SW 1271 (cell line): Measurements from ENCODE around the gene EML1.
A peak's percentile ranks its signal among the peaks of the same experiment; 100 is the strongest.

Experiments
- DNase-seq, 2 experiments: peaks; one replicate each; lab custom pipeline; 2025; lab: John Stamatoyannopoulos, UW

EML1 gene

DNA sequence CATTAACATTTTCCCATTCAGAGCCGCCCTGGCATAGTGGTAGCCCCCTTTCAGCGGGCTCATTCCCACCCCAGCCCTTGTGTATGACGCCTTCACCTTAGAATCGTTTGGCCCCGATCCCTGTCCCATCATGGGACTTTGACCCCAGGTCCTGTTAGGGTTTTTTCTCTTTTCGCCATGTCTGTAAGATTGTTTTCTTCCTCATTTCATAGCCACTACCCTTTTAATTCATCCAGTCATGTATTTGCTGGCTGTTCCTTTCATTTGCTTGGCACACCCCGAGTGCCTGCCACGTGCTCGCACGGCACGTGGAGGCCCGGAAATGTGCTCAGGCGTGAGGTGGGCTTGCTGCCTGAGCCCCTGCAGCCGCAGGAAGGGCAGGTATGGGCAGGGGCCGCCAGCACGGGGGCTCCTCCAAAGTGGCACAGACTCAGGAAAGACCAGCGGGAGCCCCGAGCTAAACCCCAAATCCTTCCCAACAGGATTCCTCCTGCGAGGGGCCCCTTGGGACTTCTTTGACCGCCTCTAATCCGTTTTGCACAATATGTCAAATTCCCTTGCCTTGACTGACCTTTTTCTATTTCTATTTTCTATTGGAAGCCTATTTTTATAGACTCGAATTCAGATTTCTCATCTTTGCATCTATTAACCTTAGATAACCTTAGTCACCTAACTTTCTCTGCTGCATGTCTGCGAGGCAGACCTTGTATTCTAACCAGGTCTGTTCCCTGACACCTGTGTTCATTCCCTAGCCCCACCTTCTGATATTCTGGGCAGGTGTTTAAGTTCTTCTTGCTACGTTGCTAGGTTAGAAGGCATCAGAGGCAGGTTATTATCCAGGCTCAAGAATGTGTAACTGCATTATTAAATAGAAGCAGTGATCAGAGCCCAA, 114.8 kb downstream of the EML1 start:
- no peak for DNase-seq

DNA sequence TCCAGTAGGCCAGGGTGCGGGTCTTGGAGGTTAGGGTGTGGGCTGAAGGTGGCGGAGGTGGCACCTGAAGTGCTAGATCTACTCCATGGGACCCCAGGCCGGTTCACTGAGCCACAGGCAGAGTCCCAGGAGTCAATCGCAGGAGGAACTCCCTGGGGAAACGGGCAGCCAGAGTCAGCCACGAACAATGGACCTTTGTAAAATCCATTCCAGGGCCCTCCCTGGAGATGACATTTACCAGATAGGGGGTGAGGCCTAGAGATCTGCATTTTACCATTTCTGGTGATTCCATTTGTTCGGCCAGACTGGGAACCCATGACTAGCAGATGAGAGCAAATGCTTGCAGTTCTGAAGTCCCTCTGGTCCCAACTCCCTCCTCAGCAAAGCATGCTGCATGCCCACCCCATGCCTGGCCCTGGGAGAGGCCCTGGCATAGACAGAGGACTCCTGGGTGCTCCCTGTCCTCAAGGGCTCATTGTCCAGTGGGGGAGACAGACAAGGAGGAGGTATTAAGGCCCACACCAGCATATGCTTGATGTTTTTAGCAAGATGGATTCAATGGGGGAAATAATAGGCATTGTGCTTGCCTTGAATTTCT, 115.5 kb downstream of the EML1 start:
- no peak for DNase-seq

- DNase-seq, result no peak
Measured at GRCh38 chr14:99909513-99910064, 116.4 kb downstream of the EML1 start.

- DNase-seq, result peak in 1 of 2 experiments; percentile 6
Measured at GRCh38 chr14:99910337-99911309, 117.4 kb downstream of the EML1 start.

DNA sequence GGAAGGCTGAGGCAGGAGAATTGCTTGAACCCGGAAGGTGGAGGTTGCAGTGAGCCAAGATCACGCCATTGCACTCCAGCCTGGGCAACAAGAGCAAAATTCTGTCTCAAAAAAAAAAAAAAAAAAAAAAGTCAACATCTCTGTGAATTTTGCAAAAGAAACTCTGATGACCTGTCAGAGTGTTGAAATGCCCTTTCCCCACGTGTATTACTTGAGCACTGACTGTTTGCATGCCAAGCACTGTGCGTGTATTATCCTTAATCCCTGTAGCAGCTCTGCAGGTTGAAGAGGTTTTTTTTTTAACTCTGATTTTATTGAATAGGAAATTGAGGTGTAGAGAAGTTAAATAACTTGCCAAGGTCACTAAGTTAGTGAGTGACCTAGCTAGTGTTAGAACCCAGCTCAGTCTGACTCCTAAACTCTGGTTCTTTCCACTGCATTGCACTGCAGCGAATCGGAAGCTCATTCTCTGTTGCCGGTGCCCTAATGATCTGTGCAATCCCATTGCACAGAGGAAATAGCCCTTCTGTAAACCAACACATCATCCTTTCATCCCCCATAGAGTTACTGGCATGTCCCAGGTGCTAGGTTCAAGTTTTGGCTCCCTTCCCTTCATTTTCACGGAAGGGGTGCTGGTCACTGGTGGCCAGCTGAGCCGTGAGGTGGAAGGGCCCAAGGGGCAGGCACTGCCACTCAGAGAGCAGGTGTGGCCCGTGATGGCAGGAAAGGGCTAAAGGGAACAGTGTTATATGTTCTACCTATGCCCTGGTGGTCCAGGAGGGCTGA, 122.3 kb downstream of the EML1 start:
- no peak for DNase-seq

DNA sequence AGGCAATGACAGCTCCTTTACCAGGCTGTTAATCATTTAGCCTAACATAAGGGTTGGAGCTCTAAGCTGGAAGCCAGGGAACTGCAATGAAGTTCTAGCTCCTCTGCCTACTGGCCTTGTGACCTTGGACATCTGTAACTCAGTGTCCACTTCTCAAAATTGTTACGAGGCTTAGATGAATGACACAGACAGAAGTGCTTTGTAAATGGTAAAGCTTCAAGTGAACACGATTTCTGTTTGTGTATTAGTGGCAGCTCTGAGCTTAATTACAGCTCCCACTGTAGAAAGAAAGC, 122.8 kb downstream of the EML1 start:
- no peak for DNase-seq

DNA sequence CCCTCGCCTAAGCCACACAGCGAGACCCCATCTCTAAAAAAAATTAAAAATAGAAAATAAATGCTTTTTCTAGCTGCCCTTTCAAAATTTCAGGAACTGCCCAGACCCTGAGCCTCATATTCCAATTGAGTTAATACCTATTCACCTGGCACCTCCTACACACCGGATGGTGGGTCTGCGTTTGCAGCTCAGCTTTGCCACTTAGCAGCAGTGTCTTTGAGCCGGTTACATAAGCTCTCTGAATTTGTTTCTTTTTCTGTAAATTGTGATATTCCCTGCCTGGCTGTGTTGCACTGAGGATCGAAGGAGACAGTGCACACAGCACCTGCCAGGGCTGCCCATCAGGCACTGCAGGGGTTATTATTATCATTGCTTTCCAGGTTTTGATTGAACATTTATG, 125.6 kb downstream of the EML1 start:
- DNase-seq, result no peak

- no peak for DNase-seq
Measured at GRCh38 chr14:99921425-99921824, 128.2 kb downstream of the EML1 start.

GRCh38 chr14:99924379-99924778, 131.2 kb downstream of the EML1 start:
- DNase-seq, result no peak

DNA sequence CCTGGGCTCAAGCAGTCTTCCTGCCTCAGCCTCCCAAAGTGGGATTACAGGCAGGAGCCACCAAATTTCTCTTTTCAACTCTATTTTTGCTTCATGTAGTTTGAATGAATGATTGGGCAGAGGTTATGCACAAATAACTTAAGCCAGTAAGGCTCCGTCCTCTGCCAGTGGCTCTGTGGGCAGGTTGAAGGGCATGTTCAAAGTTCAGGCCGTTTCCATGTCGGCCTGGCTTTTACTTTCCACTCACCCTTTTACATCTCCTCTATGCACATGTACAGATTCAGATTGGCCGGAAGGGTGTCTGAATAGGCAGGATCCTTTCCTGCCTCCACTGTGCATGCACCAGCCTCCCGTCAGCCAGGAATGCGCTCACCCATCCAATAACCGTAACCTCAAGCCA, 132.3 kb downstream of the EML1 start:
- no peak for DNase-seq

- DNase-seq, result no peak
Measured at GRCh38 chr14:99928963-99929362, 135.8 kb downstream of the EML1 start.

DNA sequence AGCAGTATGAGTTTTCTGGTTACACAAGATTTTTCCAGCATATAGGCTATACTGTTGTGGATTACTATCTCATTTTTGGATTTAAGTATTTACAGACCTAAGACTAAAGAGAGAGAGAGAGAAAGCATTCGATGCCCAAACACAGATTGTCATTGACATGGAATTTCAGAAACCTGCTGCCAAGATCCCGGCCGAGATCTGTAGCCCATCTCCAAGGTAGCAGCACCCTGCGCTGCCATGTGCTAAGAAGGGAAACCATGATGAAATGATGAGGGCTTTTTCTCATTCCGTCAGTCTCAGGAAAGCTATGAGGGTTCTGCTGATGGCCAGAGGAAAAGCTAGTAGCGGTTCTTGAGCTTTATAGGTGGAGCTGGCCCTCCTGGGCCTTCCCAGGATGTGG, 136.4 kb downstream of the EML1 start:
- DNase-seq, result no peak

- DNase-seq, result no peak
Measured at GRCh38 chr14:99930420-99931274, 137.4 kb downstream of the EML1 start.

GRCh38 chr14:99931308-99931707, 138.1 kb downstream of the EML1 start:
- no peak for DNase-seq

DNA sequence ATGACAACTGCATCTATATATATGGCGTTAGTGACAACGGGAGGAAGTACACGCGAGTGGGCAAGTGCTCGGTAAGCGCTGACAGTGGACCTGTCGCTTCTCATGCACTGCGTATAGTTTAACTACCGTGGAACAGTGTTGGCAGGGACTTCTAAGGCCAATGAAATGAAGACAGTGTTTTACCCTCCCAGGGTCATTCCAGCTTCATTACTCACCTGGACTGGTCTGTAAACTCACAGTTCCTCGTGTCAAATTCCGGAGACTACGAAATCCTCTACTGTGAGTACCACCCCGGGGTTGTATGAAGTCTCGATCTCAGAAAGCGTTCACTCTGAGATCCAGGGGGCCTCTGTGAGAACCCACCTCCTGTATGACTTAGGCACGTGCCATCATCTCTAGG, 142.8 kb downstream of the EML1 start:
- DNase-seq, result no peak

DNA sequence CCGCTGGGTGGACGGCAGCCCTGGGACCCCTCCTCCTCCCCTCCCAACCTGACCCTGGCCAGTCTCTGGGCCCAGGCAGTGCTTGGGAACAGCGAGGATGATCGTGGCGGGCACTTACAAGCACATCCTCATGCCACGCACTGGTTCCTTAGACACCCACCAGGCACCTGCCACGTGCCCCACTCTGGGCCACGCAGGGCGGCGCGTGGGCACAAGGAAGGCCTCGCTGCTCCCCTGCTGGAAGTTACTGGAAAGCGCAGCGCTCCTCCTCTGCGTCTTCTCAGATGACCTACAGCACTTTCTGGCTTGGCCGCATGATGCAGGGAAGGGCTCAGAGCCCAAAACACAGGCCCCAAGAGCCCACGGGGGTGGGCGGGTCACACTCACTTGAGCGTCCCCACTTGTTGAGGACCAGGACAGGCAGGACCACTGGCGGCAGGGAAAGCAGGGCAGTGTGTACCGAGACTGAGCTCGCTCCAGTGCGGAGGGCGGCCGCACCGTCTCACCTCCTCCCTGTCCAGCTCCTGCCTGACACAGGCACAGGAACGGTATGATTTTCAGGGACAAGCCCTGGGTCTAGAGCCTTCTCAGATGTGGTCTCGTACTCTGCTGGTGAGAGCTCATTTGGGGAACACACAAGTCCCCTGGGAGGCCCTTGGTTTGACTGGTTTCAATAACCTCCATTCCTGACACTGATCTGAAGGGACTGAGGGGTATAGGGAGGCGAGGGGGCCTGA, 143.7 kb downstream of the EML1 start:
- no peak for DNase-seq

DNA sequence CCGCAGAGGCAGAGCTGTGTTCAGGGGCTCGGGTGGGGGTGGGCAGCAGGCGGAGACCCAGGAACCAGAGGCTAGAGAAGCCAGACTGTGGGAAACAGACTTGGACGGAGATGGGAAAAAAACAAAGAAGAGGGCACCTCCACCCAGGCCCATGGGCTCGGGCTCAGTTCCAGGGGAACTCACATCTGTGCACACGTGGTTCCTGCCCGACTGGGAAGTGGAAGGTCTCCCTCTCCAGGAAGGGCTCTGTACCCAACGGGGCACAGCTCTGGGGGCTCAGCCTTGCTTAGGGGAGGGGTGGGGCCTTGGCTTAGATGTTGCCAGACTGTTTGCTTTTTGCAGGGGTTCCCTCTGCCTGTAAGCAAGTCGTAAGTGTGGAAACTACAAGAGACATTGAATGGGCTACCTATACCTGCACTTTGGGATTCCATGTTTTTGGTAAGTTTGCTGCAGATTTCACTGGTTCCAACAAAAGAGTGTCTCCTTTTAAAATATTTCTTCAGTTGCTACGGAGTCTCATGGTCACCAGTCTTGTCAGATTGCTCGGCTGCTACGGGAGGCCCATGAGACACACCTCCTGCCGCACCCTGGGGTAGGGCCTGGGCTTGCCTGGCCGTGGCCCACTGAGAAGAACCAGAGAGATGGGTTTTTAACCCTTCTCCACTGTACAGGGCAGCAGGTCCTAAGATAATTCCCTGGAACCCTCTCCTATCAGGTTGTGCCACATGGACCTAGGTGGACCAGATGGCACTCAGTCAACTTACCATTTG, 144.4 kb downstream of the EML1 start:
- no peak for DNase-seq

- no peak for DNase-seq
Measured at GRCh38 chr14:99938376-99938775, 145.2 kb downstream of the EML1 start.

GRCh38 chr14:99938896-99939295, 145.7 kb downstream of the EML1 start:
- no peak for DNase-seq
